HTR-8/SVneo (cell line): Measurements from ENCODE around the gene PRR33.

ENCODE experiments used
- DNase-seq: peaks from one replicate; pipeline ENCODE4 v3.0.0; 2011; ENCODE audit warnings: low spot score, mixed read lengths; ENCODE audit not compliant: insufficient read length
- FAIRE-seq: peaks from 2 replicates; lab custom pipeline; 2011; peaks lifted over from hg19 to GRCh38; lab: Jason Lieb, UNC

The PRR33 gene

GRCh38 chr11:1868056-1868635 is 23.5 kb downstream of the PRR33 start:
- DNase-seq (no peak), FAIRE-seq (no peak)

GRCh38 chr11:1867381-1867780 is 24.3 kb downstream of the PRR33 start:
- no peak for FAIRE-seq

GRCh38 chr11:1866776-1867175 is 24.9 kb downstream of the PRR33 start:
- DNase-seq (no peak), FAIRE-seq (no peak)

More at GRCh38 chr11:1867381-1867780, 24.3 kb downstream of the PRR33 start:
- no peak for DNase-seq

GRCh38 chr11:1866226-1866625 is 25.5 kb downstream of the PRR33 start:
- DNase-seq = no peak
- FAIRE-seq = no peak

- DNase-seq (no peak), FAIRE-seq (no peak)
Measured at GRCh38 chr11:1864831-1865665, 26.6 kb downstream of the PRR33 start.

- no peak for DNase-seq
Measured at GRCh38 chr11:1864231-1864630, 27.5 kb downstream of the PRR33 start.

GRCh38 chr11:1863352-1864216 is 28.1 kb downstream of the PRR33 start:
- no peak for FAIRE-seq
- DNase-seq = peak; percentile 39

More at GRCh38 chr11:1864231-1864630, 27.5 kb downstream of the PRR33 start:
- FAIRE-seq = no peak

GRCh38 chr11:1862588-1863351 is 28.9 kb downstream of the PRR33 start:
- DNase-seq (peak; percentile 38), FAIRE-seq (peak; percentile 87)

GRCh38 chr11:1861435-1862411 is 30.0 kb downstream of the PRR33 start:
- no peak for FAIRE-seq
- no peak for DNase-seq

GRCh38 chr11:1860108-1860507 is 31.6 kb downstream of the PRR33 start:
- DNase-seq = no peak
- no peak for FAIRE-seq

GRCh38 chr11:1859004-1859403 is 32.7 kb downstream of the PRR33 start:
- no peak for FAIRE-seq

GRCh38 chr11:1858576-1858975 is 33.1 kb downstream of the PRR33 start:
- FAIRE-seq (no peak), DNase-seq (no peak)

More at GRCh38 chr11:1859004-1859403, 32.7 kb downstream of the PRR33 start:
- no peak for DNase-seq

GRCh38 chr11:1858154-1858553 is 33.5 kb downstream of the PRR33 start:
- no peak for DNase-seq

GRCh38 chr11:1857064-1857463 is 34.6 kb downstream of the PRR33 start:
- DNase-seq (no peak), FAIRE-seq (no peak)

More at GRCh38 chr11:1858154-1858553, 33.5 kb downstream of the PRR33 start:
- FAIRE-seq = no peak

GRCh38 chr11:1856306-1857005 is 35.2 kb downstream of the PRR33 start:
- no peak for FAIRE-seq
- no peak for DNase-seq

GRCh38 chr11:1855886-1856265 is 35.8 kb downstream of the PRR33 start:
- FAIRE-seq (no peak), DNase-seq (no peak)

GRCh38 chr11:1854949-1855885 is 36.5 kb downstream of the PRR33 start:
- FAIRE-seq (no peak), DNase-seq (no peak)
